Daoy (cell line): Measurements from ENCODE around the gene MICALL1. TPM values are rescaled to one million over a fixed set of nuclear protein-coding genes. Genes with fewer than 3 reads are reported as not detected.

ENCODE experiments used
- DNase-seq: peaks from one replicate; pipeline ENCODE4 v3.0.0-alpha.2; 2015; ENCODE audit warnings: low read depth
- total RNA-seq: library from RNA; depleted of rRNA; stranded (reverse); fragments of >200 nt; shearing (Covaris generic); gene quantifications from 2 replicates; pipeline ENCODE4 v1.2.3, GENCODE V29; 2014; rRNA removed

The MICALL1 gene
- 22.2 and 33.6 TPM in 2 replicates for total RNA-seq

DNA sequence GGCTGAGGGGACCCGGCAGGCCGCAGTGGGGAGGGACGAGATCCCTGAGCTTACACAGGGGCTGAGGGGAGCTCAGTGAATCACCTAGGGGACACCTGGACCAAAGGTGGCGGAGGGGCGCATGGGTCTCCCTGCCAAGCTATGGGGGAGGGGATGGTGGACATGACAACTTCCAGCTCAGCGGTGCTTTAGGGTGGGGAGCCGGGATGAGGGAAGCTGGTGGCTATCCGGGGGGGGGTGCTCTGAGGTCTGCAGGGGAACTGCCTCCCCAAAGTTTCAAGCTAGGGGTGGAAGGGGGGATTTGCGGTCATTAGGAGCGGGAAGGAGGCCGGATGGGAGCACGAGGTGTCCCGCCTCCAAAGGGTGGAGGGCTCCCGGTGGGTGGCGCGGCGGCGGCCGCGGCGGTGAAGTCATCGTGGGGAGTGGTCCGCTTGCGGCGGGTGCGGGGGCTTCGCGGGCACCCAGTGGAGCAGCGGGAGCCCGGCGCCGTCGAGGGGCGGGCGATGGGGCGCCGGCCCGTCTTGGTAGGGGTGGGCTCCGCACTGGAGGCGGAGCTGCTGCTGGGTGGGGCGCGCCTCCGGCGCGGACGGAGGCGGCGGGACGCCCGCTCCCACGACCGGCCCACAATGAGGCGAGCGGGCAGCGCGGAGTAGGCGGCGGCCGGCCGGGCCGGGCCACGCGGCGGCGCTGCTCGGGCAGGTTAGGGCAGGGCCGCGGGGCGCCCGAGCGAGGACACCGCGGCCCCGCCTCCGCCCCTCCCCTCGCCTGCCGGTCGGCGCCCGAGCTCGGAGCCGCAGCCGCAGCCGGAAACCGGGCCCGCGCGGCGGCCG, at the start of gene MICALL1:
TSS of gene MICALL1 (plus strand) at position 764 of the 830 bp plus-strand sequence. CDS start 126 bp downstream, outside the sequence.
- DNase-seq, result peak; percentile 90

DNA sequence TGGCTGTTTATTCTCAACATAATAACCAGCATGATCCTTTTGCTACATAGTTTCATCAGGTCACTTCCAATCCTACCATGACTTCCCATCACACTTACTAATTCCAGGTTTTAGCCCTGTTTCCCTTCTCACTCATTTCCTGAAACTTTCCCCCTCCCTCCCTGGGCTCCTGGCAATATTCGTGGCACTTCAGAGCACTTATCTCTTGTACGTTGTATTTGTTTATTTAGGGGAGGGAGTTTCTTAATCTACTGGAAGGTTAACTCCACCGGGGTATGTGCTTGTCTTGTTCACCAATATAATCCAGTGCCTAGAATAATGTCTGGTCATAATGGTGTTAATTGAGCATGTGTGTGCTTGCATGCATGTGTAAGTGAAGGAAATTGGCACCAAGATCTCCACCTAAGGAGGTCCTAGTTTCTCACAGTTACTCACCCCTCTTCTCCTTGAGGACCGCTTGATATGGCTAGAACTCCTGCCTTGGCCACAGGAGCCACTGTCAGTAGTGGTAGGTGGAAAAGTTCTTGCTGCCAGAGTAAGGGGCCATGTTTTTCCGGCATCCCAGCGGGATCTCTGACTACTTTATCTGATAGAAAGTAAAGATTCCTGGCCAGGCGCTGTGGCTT, 45.2 kb upstream of the MICALL1 start:
- DNase-seq, result no peak

GRCh38 chr22:37862570-37863325, 43.3 kb upstream of the MICALL1 start:
- no peak for DNase-seq

DNA sequence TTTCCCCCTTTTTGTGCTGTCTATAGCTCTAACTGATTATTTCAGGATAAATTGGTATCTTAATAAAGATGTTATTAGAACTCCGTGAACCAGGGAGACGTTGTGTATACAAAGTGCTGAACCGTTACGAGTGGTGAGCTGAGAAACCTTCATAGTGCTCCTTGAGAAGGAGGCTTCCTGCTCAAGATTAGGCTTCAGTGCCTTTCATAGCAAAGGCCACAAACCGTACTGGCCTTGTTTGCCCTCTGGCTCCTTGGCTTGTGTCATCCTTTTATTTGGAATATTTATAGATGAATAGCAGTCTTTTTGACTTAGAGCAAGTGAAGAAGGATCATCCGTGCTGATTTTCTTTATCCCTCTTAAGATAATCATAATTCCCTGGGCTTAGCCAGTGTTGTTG, 40.6 kb upstream of the MICALL1 start:
- DNase-seq, result no peak

GRCh38 chr22:37870273-37870672, 35.8 kb upstream of the MICALL1 start:
- DNase-seq, result no peak

DNA sequence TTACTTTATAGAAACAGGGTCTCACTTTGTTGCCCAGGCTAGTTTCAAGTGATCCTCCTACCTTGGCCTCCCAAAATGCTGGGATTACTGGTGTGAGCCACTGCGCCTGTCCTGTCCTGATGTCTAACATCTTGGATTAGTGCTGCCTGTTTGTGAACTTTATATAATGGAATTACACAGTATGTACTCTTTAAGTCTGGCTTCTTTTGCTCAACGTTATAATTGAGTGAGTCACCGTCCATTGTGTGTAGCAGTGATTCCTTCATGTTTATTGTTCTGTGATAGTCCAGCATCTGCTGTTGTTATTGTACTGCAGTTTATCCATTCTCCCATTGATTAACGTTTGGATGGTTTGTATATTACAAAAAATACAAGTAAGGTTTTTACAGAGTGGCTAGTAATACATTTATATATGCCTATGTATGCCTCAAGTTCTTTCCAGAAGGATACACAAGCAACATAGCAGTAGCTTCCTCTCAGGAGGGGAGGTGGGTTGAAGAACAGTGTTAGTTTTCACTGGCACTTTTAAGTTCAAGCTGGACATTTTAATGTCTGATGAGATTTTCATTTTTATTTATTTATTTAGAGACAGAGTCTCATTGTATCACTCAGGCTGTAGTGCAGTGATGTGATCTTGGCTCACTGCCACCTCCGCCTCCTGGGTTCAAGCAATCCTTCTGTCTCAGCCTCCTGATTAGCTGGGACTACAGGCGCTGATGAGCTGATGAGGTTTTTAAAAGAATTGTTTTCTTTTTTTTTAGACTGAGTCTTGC, 25.2 kb upstream of the MICALL1 start:
- no peak for DNase-seq

GRCh38 chr22:37884420-37884819, 21.7 kb upstream of the MICALL1 start:
- DNase-seq, result no peak

GRCh38 chr22:37887584-37888378, 18.3 kb upstream of the MICALL1 start:
- no peak for DNase-seq

DNA sequence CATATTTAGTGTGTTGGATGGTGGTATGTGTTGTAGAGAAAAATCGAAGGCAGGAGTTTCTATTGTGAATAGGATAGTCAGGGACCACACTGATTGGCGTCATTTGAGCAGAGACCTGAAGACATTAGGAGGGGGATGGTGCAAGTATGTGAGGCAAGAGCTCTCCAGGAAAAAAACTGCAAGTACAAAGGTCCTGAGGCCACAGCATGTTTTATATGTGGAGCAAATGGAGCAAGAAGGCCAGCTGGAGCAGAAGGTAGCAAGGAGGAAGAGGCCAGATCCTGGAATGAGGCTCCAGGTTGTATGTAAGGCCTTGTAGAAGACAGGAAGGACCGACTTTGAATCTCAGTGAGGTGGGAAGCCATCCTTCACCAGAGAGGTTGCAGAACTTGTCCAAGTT, 14.2 kb upstream of the MICALL1 start:
- no peak for DNase-seq

DNA sequence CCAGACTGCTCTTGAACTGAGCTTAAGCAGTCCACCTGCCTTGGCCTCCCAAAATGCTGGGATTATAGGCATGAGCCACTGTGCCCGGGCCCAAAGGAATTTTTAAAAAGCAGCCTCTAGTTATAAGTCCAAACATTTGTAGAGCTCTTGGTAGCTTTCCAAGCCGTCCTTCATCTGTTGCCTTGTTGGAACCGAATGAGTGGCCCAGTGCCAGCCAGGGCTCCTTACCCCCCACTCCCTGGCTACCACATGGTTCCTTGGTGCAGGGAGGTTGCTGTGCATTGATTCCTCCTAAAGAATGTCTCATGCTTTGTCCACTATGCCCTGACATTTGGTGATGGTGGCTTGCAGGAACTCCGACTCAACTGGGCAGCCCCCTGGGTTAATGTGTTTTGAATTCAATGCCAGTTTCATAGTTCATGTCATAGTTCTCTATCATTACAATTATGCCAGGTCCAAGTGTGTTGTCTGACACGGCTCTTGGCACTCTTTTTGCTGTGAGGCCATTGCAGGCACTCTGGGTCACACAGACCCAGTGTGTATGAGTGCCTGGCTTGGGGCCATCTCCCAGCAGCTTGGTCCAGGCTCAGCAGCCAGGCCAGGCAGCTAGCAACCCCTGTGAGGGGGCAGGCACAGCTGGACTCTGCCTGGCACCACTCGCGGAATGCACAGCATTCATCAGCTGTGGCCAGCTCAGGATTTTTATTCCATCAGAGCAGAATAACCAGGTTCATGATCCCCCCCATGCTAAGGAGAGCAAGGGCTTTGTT, 13.3 kb upstream of the MICALL1 start:
- no peak for DNase-seq

DNA sequence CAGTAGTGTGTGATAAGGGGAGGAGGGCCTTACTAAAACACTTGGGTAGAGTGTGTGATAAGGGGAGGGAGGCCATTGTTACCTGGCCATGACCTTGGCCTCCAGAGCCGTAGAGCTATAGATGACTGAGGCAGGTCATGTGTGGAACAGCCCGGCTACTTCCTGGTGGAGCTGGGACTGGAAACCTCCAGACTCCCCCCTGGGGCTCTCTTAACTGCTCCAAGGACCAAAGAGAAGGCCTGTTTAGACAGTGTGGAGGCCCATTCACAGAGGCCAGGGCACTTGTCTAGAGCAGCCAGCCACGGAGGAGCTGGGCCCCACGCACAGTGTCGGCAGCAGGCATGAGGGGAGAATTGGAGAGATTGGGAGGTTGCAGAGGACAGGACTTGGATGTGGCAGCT, 12.5 kb upstream of the MICALL1 start:
- DNase-seq, result no peak

DNA sequence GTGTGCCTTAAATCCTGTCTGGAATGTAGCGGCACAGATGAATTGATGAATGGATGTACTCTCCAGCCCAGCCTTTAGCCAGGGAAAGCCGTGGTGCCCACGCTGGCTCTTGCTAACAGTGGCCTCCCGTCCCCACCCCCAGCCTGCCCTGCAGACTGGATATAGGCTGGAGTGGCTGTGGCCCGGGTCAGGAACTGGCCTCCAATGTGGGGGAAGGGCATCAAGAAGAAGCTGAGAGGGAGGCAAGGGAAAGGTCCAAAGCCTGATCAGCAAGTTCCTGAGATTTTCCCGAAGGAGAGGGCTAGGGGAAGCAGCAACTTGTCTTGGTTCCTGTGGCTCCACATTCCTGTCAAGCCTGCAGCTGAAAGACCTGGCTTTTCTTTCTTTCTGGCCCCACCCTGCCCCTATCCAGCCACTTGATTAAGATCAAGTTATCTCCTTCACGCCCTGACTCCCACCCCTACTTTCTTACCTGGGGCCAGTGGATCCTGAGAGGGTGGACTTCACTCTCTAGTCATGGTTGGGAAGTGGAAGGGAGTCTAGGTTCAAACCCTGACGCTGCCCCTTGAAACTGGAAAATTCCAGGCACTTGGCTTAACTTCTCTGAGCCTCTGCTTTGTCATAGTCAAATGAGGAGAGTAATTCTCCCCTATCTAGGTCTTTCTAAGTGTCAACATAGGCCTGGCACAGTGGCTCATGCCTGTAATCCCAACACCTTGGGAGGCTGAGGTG, 11.0 kb upstream of the MICALL1 start:
- DNase-seq, result no peak

DNA sequence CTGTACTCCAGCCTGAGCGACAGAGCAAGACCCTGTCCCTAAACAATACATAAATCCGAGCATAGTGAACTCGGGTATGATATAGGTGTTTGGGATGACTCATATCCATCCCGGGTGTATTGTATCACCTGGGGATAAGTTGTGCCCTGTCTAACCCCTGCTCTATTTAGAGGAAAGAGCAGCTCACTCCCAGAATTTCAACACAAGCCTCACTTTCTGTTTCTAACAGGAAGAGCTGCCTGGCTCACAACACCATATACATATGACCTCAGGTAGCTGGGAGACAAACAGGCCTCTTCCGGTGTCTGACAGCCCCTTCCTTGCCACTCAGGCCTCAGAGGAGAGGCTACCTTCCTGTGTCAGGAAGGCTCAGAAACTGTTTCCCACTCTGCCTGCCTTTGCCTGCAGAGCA, 9.9 kb upstream of the MICALL1 start:
- DNase-seq, result peak; percentile 49

- DNase-seq, result no peak
These were observed 9.2 kb upstream of the MICALL1 start for GRCh38 chr22:37896939-37897338.

DNA sequence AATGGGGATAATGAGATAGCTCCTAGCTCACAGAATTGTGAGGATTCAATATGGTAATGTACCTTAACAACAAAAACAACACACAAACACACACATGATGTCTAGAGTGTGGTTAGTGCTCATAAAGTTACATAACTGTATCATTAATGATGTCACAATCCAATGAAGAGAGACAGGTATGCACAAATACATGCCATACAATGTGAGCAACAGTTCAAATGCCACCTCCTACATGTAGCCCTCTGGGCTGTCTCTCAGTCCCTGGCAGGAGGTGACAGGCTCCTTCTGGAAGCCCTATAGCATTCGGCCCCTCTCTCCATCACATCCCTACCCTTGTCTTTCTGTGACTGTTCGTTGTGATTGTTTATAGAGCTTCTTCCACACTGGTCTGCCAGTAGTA, 8.3 kb upstream of the MICALL1 start:
- no peak for DNase-seq

- DNase-seq, result peak; percentile 46
These were observed 7.5 kb upstream of the MICALL1 start for GRCh38 chr22:37898441-37899181.

GRCh38 chr22:37904572-37905533, 1.2 kb upstream of the MICALL1 start:
- DNase-seq, result peak; percentile 98
